T1000 (cell line): Measurements from ENCODE around the gene PLCH2.

Experiments
- DNase-seq: peaks from one replicate; lab custom pipeline; 2025; ENCODE audit warnings: mixed read lengths; lab: John Stamatoyannopoulos, UW

Gene PLCH2

DNA sequence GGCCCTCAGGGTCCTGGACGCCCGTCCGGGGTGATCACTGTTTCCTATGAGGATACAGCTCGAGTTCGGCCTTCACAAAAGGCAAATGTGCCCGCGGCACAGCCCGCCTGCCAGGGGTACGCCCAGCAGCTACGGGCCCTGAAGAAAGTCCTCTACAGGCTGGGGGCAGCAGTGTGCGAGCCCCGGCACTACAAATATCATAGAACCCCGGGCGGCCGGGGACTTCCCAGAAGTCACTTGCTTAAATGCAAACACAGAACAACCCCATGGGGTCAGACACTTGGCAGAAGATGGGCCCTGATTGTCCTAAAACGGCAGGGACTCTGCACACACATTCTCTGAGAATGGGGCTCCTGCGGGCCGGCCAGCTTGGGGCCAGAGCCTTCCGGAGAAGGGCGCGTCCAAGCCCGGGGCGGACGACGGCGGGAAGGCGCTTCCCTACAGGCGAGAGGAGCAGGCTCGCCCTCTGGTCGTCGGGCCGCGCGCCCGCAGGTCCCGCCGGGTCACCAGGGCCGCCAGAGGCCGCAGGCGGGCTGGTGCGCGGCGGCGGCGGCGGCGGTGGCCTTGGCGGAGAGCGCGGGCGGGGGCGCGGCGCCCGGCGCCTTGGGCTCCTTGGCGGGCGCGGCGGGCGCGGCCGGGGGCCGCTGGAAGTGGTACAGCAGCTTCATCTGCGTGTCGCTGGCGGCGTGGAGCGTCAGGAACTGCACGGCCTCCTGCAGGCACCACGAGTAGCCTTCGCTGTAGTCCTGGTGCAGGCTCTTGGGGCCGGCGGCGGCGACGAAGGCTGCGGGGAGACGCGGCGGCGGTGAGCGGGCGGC, 53.1 kb downstream of the PLCH2 start:
- no peak for DNase-seq

DNA sequence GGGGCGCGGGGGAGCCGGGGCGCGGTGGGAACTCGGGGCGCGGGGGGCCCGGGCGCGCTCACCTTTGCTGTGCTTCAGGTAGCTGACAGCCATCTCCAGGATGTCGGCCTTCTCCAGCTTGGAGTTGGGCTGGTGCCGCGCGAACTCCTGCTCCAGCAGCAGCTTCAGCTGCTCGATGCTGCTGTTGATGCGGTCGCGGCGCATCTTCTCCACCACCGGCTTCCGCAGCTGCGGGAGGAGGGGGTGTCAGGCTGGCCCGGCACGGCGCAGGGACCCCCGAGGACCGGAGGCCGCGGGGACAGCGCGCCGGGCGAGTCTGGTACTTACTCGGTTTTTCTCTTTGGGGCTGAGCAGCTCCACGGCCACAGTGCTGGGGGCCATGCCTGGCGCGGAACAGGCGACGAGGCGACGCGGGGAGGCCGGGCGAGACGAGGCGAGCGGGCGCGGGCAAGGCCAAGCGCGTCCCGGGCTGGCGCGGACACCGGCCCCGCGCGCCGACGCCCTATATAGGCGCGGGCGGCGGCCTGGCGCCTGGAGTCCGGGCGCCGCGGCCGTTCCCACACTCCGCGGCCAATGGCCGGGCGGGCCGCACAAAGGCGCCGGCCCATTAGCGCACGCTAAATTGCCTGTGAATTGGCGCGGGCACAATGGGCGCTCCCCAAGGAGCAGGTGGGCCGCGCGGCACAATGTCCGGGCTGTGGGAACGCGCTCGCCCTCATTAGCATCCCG, 53.9 kb downstream of the PLCH2 start, which contains the start of gene HES5:
HES5 (minus strand) TSS at position 480 of the 729 bp plus-strand sequence; CDS start at position 381, 99 bp downstream.
- no peak for DNase-seq

DNA sequence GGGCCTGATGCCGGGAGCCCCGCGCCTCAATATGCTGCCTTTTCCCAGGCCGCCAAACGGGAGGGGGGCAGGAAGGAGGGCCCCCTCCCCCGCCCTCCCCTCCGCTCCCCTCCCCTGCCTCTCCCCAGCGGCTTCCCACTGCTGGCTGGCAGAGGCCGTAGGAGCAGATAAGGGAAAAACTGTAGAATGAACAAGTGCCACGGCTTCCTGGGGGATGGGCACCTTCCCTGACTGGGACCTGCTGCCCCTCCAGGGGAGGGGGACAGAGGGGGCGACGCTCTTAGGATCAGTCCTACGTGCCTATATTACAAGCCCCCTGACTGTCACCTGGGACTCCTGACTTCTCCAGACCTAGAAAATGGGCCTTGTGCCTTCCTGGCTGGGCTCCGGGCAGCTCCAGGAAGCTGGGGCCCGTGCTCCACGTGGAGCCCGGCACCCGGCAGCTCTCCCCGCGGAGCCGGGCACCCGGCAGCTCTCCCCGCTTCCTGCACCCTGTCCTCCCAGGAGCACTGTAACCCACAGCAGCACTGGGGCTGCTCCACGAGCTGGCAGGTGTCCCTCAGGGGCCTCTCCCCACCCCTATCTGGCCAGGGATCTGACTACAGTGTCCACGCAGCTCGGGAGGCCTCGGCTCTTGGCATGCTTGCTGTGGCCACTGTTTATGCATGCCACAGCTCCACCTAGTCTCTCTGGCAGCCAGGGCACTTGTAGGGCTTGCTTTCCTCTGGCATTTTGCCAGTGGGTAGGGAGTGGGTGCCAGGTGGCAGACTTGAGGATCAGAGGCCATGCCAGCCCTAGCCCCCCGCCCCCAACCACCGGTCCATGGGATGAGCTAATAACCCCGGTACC, 54.6 kb downstream of the PLCH2 start:
- no peak for DNase-seq

DNA sequence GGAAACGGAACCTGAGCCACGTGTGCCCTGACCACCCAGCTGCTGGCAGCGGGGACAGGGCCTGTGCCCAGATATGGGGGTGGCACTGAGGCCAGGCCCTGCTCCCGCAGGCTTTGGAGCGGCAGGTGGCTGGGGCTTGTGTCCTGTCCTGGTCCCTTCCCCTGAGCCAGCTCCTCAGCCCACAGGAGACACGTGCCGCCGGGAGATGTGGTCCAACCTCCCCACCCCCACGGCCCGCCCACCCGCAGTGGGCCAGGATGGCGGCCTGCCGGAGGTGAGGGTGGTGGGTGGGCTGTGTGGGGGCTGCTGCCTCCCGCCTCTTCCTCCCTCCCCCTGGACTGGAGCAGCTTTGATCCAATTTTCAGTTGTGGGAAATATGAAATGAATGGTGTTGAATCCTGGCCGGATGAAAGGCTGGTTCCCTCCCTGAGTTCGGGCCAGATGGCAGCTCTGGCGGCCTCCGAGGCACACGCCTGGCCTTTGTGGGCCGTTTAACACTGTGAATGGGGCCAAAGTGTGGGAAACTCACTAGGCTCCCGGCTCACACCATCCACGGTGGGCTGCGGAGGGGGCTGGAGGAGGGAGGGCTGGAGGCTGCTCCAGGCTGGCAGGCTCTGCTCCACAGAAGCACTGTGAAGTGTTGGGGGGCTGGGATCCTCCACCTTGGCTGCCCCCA, 56.5 kb downstream of the PLCH2 start:
- no peak for DNase-seq

DNA sequence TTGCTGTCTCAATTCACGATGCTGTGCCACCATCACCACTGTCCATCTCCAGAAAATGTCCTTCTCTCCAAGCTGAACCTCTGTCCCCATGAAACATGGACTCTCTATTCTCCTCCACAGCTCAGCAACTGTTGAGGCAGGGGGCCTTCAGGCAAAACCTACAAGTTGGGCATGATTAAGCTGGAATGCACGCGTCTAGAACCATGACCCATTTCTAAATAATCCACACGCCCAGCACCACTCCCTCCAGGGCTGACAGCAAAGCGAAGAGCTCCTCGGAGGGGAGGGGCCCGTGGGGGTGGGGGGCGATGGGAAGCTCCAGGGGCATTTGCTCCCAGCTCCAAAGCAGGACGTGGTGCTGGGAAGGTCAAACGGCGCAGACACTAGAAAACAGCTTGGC, 57.3 kb downstream of the PLCH2 start:
- peak; percentile 41 for DNase-seq

DNA sequence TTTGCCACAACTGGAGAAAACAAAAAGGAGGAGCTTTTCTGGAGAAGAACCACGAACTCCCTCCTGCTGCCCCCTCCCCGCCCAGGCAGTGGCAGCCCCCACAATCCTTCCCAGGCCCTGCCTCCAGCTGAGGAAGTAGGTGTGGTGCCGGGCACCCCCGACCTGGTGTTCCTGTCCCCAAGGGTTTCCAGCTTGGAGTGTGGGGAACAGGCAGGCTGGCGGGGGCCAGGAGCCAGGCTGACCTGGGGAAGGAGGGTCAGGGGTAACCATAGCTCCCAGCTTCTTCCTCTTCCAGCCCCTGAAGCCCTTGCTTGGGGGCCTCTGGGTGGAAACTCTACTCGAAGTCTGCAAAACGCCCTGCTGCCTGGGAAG, 58.2 kb downstream of the PLCH2 start:
- DNase-seq: no peak

DNA sequence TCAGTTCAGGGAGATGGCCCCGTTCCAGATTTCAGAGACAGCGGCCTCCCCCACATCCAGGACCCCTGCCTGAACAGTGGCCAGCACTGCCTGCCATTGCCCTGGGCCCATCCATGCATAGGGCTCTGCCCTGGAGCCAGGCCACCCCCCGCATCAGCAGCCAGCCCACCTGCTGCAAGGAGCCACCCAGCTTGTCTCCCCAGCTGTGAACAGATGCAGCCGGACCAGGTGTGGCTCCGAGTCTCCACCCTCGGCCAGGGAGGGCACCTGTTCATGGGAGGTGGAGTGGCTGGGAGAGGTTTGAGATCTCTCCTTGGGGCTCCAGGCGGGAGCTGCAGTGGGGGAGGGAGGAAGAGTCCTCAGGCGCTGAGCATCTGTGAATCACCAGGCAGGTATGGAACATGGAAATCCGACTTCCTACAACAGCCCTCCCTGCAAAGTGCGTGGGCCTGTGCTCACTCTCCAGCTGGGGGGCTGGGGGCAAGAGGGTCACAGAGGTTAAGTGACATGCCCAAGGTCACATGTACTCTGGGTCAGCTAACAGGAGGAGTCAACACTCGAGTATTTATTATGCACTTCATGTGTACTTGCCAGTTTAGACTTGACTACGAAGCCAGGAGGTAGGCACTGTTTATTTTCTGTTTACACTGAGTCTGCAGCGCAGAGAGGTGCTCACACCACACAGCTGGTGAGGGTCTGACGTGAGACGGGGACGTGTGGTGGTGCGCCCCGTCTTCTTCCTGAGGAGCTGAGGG, 58.8 kb downstream of the PLCH2 start:
- peak; percentile 20 for DNase-seq

DNA sequence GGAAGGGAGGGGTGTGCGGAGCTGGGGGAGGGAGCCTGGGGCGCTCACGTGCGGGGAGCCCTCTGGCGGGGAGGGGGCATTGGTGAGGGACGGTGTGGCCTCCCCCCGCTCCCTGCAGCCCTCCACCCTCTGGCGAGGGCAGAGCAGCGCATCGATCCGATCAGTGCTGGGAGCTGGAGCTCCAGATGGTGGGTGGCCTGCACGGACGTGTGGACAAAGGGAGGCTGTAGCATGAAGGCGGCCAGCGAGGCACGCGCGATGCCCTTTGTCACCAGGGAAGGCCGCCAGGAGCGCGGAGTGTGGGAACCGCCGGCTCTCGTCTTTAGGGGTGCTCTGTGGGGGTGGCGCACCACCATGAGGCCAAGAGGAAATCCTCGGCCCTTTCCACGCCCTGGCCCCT, 59.4 kb downstream of the PLCH2 start:
- DNase-seq: no peak

DNA sequence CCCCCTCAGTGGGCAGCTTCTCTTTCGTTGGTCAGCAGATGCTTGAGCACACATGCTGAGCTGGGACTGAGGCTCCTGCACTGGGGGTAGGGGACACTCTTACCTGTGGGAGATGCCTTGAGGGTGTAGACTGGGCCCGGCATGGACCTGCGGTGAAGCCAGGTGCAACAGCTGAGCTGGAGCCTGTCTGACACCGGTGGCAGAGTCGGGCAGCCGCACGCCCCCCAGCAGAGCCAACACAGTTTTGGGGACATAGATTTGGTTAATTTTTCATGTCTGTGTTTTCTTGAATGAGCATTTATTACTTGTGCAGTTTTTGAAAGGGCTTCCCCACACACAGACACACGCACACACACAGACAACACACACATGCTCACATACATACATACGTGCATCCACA, 59.9 kb downstream of the PLCH2 start:
- DNase-seq: no peak

DNA sequence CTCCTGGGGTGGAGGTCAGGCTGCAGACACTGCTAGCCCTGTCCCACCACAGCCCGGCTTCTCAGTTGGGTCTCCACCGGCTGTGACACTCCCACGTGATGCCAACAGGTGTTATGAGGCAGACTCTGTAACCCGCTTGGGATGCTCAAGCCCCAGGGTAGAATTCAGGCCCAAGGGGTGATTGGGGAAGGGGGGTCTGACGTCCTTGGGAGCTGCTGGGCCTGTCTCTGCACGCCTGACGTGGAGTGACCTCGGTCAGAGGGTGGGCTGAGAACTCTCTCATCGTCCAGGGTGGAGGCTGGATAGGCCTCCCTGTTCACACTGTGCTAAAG, 61.7 kb downstream of the PLCH2 start:
- no peak for DNase-seq

DNA sequence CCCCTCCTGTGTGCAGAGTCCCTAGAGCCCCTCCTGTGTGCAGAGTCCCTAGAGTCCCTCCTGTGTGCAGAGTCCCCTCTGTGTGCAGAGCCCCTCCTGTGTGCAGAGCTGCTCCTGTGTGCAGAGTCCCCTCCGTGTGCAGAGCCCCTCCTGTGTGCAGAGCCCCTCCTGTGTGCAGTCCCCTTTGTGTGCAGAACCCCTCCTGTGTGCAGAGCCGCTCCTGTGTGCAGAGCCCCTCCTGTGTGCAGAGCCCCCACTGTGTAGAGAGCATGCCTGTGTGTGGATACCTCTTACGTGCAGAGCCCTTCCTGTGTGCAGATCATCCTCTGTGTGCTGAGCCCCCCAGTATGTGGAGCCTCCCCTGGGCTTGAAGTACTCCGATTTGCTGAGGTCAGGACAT, 62.3 kb downstream of the PLCH2 start:
- no peak for DNase-seq

DNA sequence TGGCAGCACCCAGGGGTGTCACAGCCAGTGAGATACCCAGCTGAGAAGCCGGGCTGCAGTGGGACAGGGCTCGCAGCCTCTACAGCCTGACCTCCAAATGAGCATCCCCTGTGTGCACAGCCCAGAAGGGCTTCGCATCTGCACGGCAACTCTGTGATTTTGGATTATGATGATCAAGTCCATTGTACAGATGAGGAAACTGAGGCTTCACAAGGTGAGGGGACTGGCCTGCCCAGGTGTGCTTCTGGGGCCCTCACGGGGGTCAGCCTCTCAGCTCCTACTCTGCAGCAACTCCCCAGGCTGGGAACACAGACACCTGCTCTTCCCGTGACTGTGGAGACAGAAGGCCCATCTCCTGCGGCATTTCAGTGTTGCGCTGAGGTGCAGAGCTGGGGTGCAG, 62.8 kb downstream of the PLCH2 start:
- no peak for DNase-seq

DNA sequence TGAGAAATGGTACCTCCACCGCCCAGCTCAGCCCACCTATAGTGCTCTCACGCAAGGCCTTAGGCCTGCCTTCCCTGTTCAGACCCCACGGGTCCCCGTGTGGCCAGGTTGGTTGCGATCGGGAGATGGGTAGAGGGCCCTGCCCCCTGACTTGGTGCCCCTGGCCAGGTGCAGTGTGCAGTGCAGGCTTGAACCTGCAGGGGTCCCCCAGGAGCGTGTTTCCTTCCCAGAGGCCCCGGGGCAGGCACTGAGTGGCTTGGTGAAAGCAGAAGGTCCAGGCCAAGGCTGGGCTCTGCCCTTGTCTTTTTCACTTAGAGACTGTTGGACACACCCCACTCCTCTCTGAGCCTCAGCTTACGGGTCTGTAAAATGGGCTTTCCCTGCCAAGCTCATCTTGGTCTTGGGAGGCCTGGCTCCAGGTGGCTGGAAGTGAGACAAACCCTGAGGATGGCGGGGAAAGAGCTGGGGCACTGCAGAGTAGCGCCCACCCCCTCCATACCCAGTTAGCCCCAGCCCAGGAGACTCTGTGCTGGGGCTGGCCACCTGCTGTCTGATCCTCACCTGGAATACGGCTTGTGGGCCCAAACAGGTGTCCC, 63.3 kb downstream of the PLCH2 start:
- no peak for DNase-seq

DNA sequence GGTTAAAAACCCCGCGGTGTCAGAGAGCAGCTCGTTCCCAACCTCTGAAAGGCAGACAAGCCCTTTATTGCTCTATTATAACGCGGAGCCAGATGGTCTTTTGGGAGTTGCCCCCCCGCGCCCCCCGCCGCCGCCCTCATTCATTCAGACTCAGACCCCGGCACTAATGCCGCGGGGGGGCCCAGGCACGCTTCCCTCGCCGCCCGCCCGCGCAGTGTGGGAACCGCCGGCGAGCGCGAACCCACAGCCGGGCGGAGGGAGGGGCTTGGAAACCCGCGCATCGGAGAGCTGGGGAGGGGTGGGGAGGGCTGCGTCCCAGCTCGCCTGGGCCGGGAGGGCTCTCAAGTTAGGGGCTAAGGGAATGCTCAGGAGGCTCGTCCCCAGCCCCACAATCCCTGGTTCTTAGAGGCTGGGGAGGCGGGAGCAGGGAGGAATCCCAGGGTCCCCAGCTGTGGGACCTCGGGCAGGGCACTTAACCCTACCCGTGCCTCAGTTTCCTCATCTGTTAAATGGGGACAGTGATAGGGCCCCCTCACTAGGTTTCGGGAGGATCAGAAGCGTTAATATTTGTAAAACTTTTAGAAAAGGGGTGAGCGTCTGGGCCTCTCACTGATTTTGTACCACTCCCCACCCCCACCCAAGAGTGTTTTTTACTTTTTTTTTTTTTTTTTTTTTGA, 64.9 kb downstream of the PLCH2 start:
- DNase-seq: no peak

DNA sequence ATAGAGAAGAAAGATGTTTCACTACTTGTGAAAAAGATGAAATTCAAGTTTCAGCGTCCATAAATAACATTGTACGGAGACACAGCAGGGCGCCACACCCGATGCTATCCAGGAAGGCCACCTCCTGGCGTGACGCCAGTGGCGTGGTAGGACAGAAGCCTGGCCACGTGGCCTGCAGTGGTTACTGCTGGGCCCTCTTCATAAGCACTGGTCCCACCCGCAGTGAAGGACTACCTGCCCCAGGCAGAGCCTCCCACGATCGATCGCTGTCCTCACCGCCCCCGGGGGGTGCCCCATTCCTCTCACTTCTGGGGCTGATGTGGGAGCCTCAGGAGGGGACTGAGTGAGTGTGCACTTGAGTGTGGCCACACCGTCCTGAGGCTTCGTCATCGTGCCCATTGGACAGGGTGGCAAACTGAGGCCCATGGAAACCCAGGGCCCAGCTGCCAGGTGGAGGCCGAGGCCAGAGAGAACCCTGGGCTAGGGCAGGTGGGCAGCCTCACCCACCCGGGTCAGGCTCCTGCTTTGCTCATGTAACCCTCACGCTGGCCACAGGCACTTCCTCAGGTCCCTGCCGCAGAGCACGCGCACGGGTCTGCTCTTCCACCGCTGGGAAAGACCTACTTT, 65.6 kb downstream of the PLCH2 start:
- DNase-seq: no peak

DNA sequence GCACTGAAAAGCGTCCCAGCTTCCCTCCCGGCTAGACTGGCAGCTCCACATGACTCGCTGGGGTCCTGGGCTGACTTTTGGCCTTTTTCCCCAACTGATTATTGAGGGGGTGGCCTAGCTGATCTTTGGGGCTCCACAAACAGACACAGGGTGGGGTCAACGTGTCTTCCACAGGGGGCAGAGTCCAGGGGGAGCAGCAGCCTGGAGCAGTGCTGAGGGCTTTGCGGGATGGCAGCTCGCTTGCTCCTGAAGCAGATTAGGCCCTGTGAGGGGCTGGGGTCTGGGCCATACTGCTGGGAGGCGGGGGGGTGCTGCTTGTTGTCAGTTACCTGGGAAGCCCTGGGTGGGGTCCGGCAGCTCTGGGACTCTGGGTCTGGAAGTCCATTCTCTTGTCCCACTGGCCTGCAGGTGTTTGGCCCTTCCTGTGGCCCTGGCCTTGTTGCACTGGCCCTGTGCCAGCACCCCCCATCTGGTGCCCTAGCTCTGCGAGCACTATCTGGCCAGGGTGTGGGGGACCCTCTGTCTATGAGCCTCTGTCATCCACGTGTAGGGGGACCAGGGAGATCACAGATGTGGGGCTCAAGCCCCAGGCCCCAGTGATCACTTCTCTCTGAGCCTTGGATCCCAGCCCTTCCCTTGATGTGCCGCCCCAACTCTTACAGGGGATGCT, 66.3 kb downstream of the PLCH2 start:
- no peak for DNase-seq

DNA sequence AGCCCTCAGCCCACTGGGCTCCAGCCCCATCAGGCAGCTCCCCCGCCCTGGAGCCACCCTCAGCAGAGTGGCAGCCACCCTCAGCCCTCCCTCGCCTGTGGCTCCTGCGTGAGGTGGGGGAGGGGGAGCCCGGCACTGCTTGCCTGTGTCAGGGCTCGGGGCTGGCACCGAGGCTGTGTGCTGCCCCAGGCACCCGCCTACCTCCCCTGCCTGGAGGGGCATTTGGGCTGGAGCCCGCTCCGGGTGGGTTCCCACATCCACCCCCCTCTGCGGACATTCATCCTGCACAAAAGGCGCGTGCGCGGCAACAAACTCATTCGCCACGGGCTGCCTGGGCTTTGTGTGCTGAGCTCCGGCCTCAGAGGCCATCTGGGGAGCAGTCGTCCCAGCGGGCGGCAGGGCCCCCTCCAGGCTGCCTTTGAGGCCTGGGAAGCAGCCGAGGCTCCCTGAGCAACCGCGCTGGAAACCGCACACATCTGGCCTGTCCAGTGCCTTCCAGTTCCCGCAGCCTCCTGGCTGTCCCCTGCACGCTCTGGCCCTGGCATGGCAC, 67.5 kb downstream of the PLCH2 start:
- DNase-seq: no peak

DNA sequence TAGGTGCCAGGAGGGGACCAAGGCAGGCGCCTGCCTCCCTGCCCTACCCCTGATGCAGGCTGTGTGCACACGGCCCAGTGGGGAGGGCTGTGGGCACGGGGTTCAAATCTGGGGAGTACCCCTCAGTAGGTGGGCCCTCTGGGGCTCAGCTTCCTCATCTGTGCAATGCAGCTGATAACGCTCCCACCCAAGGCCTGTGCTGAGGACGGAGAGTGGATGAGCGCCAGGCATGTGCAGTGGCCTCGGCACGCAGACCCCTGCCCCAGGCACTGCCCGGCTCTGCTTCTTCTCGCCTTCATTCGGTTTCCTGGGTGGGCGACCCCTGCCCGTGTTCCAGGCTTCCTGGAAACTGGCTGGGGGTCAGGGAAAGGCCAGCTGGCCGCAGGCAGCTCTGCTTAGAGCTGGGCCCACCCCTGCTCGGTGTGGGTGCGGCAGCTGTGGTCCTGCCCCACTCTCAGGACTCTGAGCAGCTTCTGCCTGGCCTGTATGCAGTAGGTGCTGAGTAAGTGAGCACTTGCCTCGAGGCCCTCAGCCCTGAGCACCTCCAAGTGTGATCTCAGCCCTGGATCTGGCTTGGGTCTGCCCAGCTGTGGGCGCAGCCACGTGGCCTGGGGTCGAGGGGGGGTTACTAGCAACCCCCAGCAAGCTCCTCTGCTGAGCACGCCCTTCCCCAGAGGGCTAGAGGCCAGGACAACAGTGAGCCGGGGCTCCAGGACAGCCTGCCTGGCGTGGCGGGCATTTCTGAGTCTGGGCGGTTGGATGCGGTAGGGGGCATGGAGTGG, 68.2 kb downstream of the PLCH2 start:
- no peak for DNase-seq
